GM06990 (cell line): ENCODE data around the gene SGCE.

Experiments used
- DNase-seq: peaks from one replicate; pipeline ENCODE4 v3.0.0-alpha.2; 2011; ENCODE audit not compliant: insufficient read length; ENCODE audit errors: extremely low read depth
- H3K27me3 ChIP-seq: replicated peaks from 2 replicates; pipeline ENCODE4 v1.6.0; 2011; ENCODE audit warnings: low read length; ENCODE audit not compliant: control insufficient read depth, insufficient read depth
- H3K36me3 ChIP-seq: 2 replicates; pipeline ENCODE4 v1.5.1; 2011; ENCODE audit warnings: low read length; ENCODE audit not compliant: control insufficient read depth, insufficient read depth
- H3K4me3 ChIP-seq: replicated peaks from 2 replicates; pipeline ENCODE4 v1.5.1; 2011; ENCODE audit warnings: low read depth, mild to moderate bottlenecking, control low read depth, low read length
- CTCF ChIP-seq: IDR thresholded peaks from 2 replicates; pipeline ENCODE4 v1.5.1; 2011; ENCODE audit warnings: low read length, control low read depth, mild to moderate bottlenecking, inconsistent platforms; ENCODE audit not compliant: insufficient read depth, poor library complexity, severe bottlenecking

SGCE gene

GRCh38 chr7:94649450-94649849 lies 6.5 kb downstream of the SGCE start:
- no peak overlapping the region; the same call in 1 of the 2 replicates for H3K4me3 ChIP-seq
- DNase-seq, result peak; percentile 44

GRCh38 chr7:94648731-94649130 lies 7.2 kb downstream of the SGCE start:
- TF ChIP-seq CTCF, result no peak
- Histone ChIP-seq H3K4me3 (no peak overlapping the region), H3K27me3 (no peaks in the 10 kb centered on the region), H3K36me3 (no peaks in the 10 kb centered on the region)
- DNase-seq, result no peak

More at GRCh38 chr7:94649450-94649849, 6.5 kb downstream of the SGCE start:
- H3K36me3 ChIP-seq, result no peaks in the 10 kb centered on the region
- no peaks in the 10 kb centered on the region for H3K27me3 ChIP-seq
- TF ChIP-seq CTCF, result no peak

GRCh38 chr7:94647295-94647694 lies 8.6 kb downstream of the SGCE start:
- no peak for DNase-seq
- Histone ChIP-seq H3K27me3 (no peaks in the 10 kb centered on the region), H3K36me3 (no peaks in the 10 kb centered on the region), H3K4me3 (no peak overlapping the region)
- TF ChIP-seq CTCF, result no peak

GRCh38 chr7:94643771-94644545 lies 12.0 kb downstream of the SGCE start:
- no peak for DNase-seq
- Histone ChIP-seq H3K27me3 (no peaks in the 10 kb centered on the region), H3K4me3 (no peak overlapping the region), H3K36me3 (no peaks in the 10 kb centered on the region)
- no peak for TF ChIP-seq CTCF

- no peaks in the 10 kb centered on the region for H3K36me3 ChIP-seq
- H3K4me3 ChIP-seq, result no peak overlapping the region
- no peak for DNase-seq
- no peak for TF ChIP-seq CTCF
- H3K27me3 ChIP-seq, result no peaks in the 10 kb centered on the region
These were observed 12.9 kb downstream of the SGCE start for GRCh38 chr7:94642838-94643653.
